NCI-H146 treated with DMSO at 0.1 percent for 48 hours (cell line): ENCODE data around the gene FJX1.

Source experiments
- DNase-seq: peaks from one replicate; lab custom pipeline; 2025; ENCODE audit not compliant: unreplicated experiment; lab: John Stamatoyannopoulos, UW

Gene FJX1

GRCh38 chr11:35605706-35606105 lies 12.6 kb upstream of the FJX1 start:
- DNase-seq = no peak

GRCh38 chr11:35606206-35606605 lies 12.1 kb upstream of the FJX1 start:
- DNase-seq = no peak

- DNase-seq = no peak
Observed at GRCh38 chr11:35608502-35608901, 9.8 kb upstream of the FJX1 start.

- DNase-seq = no peak
Observed at GRCh38 chr11:35609656-35610055, 8.6 kb upstream of the FJX1 start.

- no peak for DNase-seq
Observed at GRCh38 chr11:35610631-35611030, 7.6 kb upstream of the FJX1 start.

- DNase-seq = no peak
Observed at GRCh38 chr11:35611741-35612140, 6.5 kb upstream of the FJX1 start.

- DNase-seq = peak; percentile 25
Observed at GRCh38 chr11:35614939-35615569, 3.2 kb upstream of the FJX1 start.

GRCh38 chr11:35615921-35616900 lies 2.0 kb upstream of the FJX1 start:
- peak; percentile 50 for DNase-seq

GRCh38 chr11:35617316-35617686 lies 959 bp upstream of the FJX1 start:
- no peak for DNase-seq

GRCh38 chr11:35618497-35619115 lies 346 bp downstream of the FJX1 start:
- DNase-seq = no peak

GRCh38 chr11:35619116-35619854 lies 1.0 kb downstream of the FJX1 start:
- peak; percentile 28 for DNase-seq

- peak; percentile 28 for DNase-seq
Observed at GRCh38 chr11:35619855-35620640, 1.8 kb downstream of the FJX1 start.

- DNase-seq = no peak
Observed at GRCh38 chr11:35620795-35621194, 2.5 kb downstream of the FJX1 start.

- DNase-seq = no peak
Observed at GRCh38 chr11:35621620-35622019, 3.4 kb downstream of the FJX1 start.

GRCh38 chr11:35622070-35622469 lies 3.8 kb downstream of the FJX1 start:
- no peak for DNase-seq

- no peak for DNase-seq
Observed at GRCh38 chr11:35623621-35624168, 5.4 kb downstream of the FJX1 start.

- no peak for DNase-seq
Observed at GRCh38 chr11:35624316-35624715, 6.1 kb downstream of the FJX1 start.

- DNase-seq = no peak
Observed at GRCh38 chr11:35624781-35625180, 6.5 kb downstream of the FJX1 start.

GRCh38 chr11:35626501-35626900 lies 8.2 kb downstream of the FJX1 start:
- no peak for DNase-seq

GRCh38 chr11:35629511-35629910 lies 11.3 kb downstream of the FJX1 start:
- DNase-seq = no peak
